HG02642 (cell line): ENCODE measurements around the gene MPHOSPH10.
"Not testable (repeated sequence)": the region's sequence is repeated elsewhere in the genome, so short reads cannot be mapped to it uniquely, and the experiment has no call there.

Experiments used
- ATAC-seq: cut with Tn5 transposase; IDR thresholded peaks from one replicate; pipeline ENCODE4 v1.9.1; 2021; ENCODE audit warnings: mild to moderate bottlenecking; ENCODE audit not compliant: unreplicated experiment, poor library complexity

The MPHOSPH10 gene

GRCh38 chr2:71122387-71123298 is 7.8 kb upstream of the MPHOSPH10 start:
- ATAC-seq = no peak

GRCh38 chr2:71125506-71126294 is 4.7 kb upstream of the MPHOSPH10 start:
- ATAC-seq = no peak

DNA sequence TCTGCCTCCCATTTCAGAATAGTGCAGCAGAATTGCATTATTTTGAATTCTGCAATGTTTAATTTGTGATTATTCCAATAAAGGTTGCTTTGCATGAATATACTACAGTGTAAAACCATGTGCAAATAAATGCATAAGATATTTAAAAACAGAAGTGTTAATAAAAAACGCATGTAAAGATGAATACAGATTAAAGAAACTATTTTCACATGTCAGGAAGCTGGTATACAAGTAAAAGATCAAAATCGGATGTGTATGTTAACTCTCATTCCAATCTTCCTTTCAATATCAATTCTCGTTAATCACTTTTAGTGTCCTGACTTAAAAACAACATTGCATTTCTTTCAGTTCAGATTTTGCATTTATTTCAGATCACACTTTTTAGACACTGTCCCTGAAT is 3.5 kb upstream of the MPHOSPH10 start:
- no peak for ATAC-seq

GRCh38 chr2:71129114-71129901 is 1.1 kb upstream of the MPHOSPH10 start:
- no peak for ATAC-seq

GRCh38 chr2:71129902-71130151 is 607 bp upstream of the MPHOSPH10 start:
- peak; percentile 50 for ATAC-seq

GRCh38 chr2:71130905-71131244 is 441 bp downstream of the MPHOSPH10 start:
- peak; percentile 24 for ATAC-seq

- ATAC-seq = not testable (repeated sequence)
These were observed 1.1 kb downstream of the MPHOSPH10 start for GRCh38 chr2:71131387-71132166.

DNA sequence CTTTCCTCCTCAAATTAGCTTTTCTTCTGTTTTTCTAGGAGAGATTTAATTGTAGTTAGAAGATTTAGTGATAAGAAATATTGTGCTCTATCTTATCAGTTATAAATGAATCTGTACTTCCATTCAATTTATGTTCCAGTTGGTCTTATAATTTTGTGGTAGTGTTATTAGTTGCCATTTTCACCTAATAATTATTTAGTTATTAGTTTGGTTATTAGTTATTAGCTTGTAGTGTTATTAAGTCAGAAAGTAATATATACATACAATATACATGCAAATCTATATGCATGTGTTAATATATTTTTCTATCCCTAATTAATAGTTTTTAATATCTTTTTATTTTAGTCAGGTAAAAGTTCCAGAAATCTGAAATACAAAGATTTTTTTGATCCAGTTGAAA is 3.2 kb downstream of the MPHOSPH10 start:
- ATAC-seq = no peak

- ATAC-seq = no peak
These were observed 5.7 kb downstream of the MPHOSPH10 start for GRCh38 chr2:71136174-71136573.

DNA sequence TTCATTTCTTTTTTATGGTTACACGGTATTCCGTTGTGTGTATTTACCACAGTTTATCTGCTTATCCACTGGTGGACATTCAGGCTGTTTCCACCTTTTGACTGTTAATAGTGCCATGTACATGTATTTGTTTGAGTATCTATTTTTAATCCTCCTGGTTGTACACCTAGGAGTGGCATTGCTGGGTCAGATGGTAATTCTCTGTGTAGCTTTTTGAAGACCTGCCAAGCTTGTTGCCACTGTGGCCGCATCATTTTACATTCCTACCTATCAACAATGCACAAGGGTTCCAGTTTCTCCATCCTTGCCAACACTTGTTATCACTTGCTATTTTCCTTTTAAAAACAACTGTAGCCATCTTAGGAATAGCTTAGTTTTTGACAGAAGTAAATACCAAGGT is 13.3 kb downstream of the MPHOSPH10 start:
- no peak for ATAC-seq

- ATAC-seq = no peak
These were observed 18.2 kb downstream of the MPHOSPH10 start for GRCh38 chr2:71148506-71149063.

GRCh38 chr2:71150082-71150816 is 19.8 kb downstream of the MPHOSPH10 start:
- ATAC-seq = no peak

GRCh38 chr2:71151620-71152019 is 21.2 kb downstream of the MPHOSPH10 start:
- ATAC-seq = no peak

DNA sequence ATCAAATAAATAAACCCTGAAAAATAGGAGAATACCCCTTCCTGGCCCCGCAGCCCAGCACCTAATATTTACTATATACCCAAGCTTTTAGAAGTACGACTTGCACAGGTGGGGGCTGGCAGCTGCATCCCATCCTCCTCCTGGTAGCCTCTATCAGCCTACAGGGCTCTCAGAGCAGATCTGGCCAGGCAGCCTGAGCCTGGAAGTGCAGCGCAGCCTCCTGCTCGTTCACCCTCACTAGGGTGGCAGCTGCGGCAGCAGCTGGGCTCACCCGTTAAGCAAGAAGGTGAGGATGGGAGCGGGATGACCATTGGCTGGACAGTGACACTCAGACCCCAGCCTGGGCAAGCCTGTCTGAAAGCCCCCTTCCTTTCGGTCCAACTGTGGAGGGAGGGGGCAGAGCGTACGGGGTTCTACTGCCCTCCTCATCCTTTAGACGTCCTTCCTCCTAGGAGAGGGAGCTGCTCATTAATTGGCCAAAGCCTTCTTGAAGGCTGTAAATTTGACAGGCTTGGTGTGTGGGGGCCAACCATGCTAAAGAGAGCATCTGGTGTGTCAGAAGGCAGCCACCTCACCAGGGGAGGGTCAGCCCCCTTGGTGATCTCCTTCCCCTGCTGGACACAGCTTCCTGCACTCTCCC is 23.3 kb downstream of the MPHOSPH10 start:
- no peak for ATAC-seq

DNA sequence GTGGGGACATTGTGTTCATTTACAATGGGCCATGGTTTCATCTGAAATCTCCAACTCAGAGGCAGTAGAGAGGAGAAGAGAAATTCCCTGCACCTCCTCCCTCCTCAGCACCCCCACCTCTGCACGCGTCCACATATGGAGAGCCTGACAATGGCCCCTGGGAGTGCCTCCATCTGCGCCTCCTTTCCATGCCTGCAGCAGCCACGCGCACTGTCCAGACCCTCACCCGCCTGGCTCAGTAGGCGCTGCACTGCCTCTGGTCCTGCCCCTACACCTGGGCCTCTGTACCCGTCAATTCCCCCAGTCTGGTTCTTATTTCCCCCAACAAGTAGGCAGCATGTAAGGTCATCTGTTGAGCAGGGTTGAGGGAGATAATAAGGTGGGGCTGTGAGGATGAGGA is 23.8 kb downstream of the MPHOSPH10 start:
- no peak for ATAC-seq

DNA sequence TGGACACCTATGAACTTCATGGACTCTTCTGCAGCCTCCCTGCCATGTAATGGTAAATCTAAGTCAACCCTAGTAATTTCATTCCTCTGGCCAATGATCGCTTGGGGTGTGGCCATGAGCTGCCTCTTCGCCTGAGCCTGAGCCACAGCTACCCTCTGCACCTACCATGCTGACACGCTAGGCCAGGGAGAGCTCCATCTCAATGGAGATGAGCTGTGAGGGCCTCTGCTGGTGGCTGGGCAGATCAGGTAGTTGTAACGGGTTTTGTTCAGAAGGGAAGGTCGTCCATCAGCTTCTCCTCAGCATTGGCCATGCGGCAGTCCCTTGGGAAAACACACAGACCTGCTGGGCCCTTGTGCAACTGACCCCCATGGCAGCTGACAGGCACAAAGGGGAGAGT is 24.4 kb downstream of the MPHOSPH10 start:
- ATAC-seq = no peak

DNA sequence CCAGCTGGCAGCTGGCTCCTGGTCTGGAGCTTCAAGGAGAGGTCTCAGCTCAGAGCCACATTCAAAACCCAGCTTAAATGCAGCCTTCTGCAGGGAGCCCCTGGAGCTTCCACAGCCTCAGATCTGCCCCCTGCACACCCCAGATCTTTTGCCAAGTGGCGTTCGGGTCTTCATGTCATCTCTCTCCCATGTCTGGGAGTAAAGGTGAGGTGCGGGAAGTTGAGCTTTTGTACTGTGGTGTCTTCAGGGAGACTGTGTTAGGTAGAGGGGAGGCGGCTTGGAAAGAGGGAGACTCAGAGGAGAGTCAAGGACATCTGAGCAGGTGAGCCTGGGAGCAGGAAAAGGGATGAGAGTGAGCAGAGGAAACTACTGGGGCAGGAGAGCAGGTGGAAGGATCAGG is 25.4 kb downstream of the MPHOSPH10 start:
- no peak for ATAC-seq

- no peak for ATAC-seq
These were observed 26.1 kb downstream of the MPHOSPH10 start for GRCh38 chr2:71156573-71156972.
